Ascending aorta (tissue), 2 donors: ENCODE data around the gene TMEM61. TPM values are rescaled to one million over a fixed set of nuclear protein-coding genes. Genes with fewer than 3 reads are reported as not detected.
"Not testable (repeated sequence)": the region's sequence is repeated elsewhere in the genome, so short reads cannot be mapped to it uniquely, and the experiment has no call there.

ENCODE experiments used
- DNase-seq, 2 donors: peaks; one replicate each; pipeline ENCODE4 v3.0.0-alpha.2; 2019; ENCODE audit warnings: low spot score in 2 of 2
- H3K27ac ChIP-seq, 2 donors: fragments of 200-600 bp; sonication (generic); one replicate each; pipeline ENCODE4 v1.5.1; 2016 to 2017; ENCODE audit warnings: mild to moderate bottlenecking in 1 of 2
- H3K27me3 ChIP-seq: fragments of 200-600 bp; sonication (generic); one replicate; pipeline ENCODE4 v1.5.1; 2017
- H3K36me3 ChIP-seq, 2 donors: fragments of 200-600 bp; sonication (generic); one replicate each; pipeline ENCODE4 v1.5.1; 2016
- H3K4me1 ChIP-seq, 2 donors: fragments of 200-600 bp; sonication (generic); one replicate each; pipeline ENCODE4 v1.5.1; 2016 to 2017; ENCODE audit warnings: mild to moderate bottlenecking in 1 of 2
- H3K4me3 ChIP-seq, 2 donors: fragments of 200-600 bp; sonication (generic); one replicate each; pipeline ENCODE4 v1.5.1; 2016 to 2017; ENCODE audit warnings: mild to moderate bottlenecking in 1 of 2
- H3K9me3 ChIP-seq, 2 donors: fragments of 200-600 bp; sonication (generic); one replicate each; pipeline ENCODE4 v1.5.1; 2016
- intact Hi-C: fragments of 100-400 bp; cut with DNase I; formaldehyde crosslinking; loops from one replicate; pipeline ENCODE4 v1.15.1; 2023
- total RNA-seq: library from RNA; depleted of rRNA; stranded (reverse); fragments of >200 nt; gene quantifications from one replicate; pipeline ENCODE4 v1.1.0, GENCODE V29; 2016
- TF ChIP-seq, protein P1 (sequence below), 3 experiments: fragments of 200-600 bp in 2 of 3; fragments of 450-650 bp in 1 of 3; sonication (generic) in 2 of 3; IDR thresholded peaks; one replicate each; pipeline ENCODE4 v1.5.1; 2016 to 2019; ENCODE audit warnings: antibody characterized with exemption in 3 of 3, mild to moderate bottlenecking in 1 of 3, moderate library complexity in 1 of 3

TMEM61 gene
- total RNA-seq, result not detected

DNA sequence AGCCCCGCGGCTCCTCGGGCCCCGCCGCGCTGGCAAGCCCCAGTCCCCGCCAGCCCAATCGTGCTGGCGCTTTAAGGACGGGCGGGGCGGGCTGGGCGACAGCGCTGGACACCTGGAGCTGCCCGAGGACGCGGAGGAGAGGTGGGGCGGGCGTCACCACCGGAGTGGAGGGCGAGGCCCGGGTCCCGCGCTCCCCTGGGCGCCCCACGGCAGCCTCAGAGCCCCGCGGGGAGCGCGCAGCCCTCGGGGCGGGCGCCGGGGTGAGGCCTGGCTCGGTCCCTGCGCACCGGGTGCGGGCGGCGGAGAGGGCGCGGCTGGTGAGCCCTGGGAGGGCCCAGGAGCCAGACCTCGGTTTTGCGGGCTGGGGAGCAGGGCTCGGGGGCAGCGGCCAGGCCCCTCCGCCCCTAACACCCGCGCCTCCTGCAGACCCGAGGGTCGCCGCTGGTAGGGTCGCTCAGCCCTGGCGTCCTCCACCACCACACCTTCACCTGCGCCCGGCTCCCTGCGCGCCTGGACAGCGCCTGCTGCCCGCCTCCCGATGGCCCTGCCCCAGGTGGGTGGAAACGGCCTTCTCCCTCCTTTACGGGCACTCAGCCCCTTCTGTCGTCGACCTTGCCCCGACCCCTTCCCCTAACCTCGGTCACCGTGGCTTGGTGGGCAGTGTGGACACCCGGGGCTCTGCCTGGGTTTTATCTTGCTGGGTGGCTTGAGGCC is at the start of gene TMEM61:
TSS of gene TMEM61 (plus strand) at position 101 of the 714 bp plus-strand sequence. CDS start at position 539, 438 bp downstream.
- TF ChIP-seq, protein P1, sequence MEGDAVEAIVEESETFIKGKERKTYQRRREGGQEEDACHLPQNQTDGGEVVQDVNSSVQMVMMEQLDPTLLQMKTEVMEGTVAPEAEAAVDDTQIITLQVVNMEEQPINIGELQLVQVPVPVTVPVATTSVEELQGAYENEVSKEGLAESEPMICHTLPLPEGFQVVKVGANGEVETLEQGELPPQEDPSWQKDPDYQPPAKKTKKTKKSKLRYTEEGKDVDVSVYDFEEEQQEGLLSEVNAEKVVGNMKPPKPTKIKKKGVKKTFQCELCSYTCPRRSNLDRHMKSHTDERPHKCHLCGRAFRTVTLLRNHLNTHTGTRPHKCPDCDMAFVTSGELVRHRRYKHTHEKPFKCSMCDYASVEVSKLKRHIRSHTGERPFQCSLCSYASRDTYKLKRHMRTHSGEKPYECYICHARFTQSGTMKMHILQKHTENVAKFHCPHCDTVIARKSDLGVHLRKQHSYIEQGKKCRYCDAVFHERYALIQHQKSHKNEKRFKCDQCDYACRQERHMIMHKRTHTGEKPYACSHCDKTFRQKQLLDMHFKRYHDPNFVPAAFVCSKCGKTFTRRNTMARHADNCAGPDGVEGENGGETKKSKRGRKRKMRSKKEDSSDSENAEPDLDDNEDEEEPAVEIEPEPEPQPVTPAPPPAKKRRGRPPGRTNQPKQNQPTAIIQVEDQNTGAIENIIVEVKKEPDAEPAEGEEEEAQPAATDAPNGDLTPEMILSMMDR (IDR thresholded peaks at IDR 0.05), result no peak
- Histone ChIP-seq H3K27me3 (no peaks in the 10 kb centered on the region), H3K27ac (no peak within 1 kb of the TSS), H3K4me1 (peaks cover 0 to 10% of the 10 kb centered on the region in 2 donors), H3K36me3 (no peaks in the 10 kb centered on the region), H3K4me3 (peak within 1 kb of the TSS; percentile 53 to 65), H3K9me3 (no peaks in the 10 kb centered on the region)
- peak in 1 of 2 donors; percentile 61 for DNase-seq
- intact Hi-C loops, result no loop called here

DNA sequence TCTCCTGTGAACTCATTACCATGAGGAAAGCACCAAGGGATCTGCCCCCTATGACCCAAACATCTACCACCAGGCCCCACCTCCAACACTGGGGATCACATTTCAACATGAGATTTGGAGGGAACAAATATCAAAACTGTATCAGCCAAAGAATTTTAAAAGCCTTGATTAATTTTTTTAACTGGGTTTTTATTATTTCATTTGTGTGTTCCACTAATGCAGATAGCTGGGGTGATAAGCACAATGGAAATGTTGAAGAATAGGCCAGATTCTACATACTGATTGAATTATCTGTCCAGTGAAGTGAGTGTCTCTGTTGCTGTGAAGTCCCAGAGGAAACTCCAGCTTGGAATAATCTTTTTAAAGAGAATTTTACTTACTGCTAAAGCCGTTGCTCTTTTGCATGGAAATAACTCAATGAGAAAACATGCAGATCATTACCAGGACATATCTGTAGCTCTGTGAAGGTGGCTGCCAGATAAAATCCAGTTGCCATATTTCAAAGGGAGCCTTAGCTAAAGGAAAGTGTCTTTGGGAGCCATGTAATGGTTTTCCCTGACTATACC is 49.1 kb upstream of the TMEM61 start:
- no peak overlapping the region for H3K4me3 ChIP-seq
- no peak overlapping the region for H3K27ac ChIP-seq
- intact Hi-C loops, result no loop called here
- DNase-seq, result no peak
- no peaks in the 10 kb centered on the region for H3K4me1 ChIP-seq
- no peaks in the 10 kb centered on the region for H3K36me3 ChIP-seq
- no peaks in the 10 kb centered on the region for H3K9me3 ChIP-seq
- no peaks in the 10 kb centered on the region for H3K27me3 ChIP-seq
- TF ChIP-seq, protein P1 (IDR thresholded peaks at IDR 0.05), result no peak

DNA sequence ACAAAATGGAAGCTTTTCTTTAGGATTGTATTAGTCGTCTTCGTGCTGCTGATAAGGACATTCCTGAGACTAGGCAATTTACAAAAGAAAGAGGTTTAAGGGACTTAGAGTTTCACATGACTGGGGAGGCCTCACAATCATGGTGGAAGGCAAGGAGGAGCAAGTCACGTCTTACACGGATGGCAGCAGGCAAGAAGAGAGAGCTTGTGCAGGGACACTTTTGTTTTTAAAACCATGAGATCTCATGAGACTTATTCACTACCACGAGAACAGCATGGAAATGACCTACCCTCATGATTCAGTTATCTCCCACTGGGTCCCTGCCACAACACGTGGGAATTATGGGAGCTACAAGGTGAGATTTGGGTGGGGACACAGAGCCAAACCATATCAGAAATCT is 46.3 kb upstream of the TMEM61 start:
- H3K4me3 ChIP-seq, H3K27me3 ChIP-seq, H3K27ac ChIP-seq, H3K4me1 ChIP-seq, H3K36me3 ChIP-seq, intact Hi-C loops, H3K9me3 ChIP-seq, DNase-seq: not testable (repeated sequence)

DNA sequence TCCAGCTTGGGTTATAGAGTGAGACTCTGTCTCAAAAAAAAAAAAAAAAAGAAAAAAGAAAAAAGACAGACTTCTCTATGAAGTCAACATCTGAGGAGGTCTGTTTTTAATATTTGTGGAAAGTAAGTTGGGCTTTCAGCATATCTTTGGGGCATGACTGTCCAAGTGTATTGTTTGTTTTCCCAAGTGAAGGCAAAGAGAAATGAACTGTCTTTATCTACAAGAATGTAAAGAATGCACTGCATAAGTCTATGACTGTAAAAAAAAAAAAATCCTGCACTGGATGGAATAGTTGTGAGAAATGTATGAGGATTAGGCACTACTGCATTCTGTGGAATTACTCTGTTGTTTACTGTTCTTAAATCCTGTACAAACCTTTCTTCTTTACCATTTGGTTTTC is 45.6 kb upstream of the TMEM61 start:
- H3K4me3 ChIP-seq, result no peak overlapping the region
- H3K9me3 ChIP-seq, result no peaks in the 10 kb centered on the region
- H3K27me3 ChIP-seq, result no peaks in the 10 kb centered on the region
- intact Hi-C loops, result no loop called here
- TF ChIP-seq, protein P1 (IDR thresholded peaks at IDR 0.05), result no peak
- no peaks in the 10 kb centered on the region for H3K36me3 ChIP-seq
- no peak overlapping the region for H3K27ac ChIP-seq
- no peak for DNase-seq
- H3K4me1 ChIP-seq, result no peaks in the 10 kb centered on the region

- intact Hi-C loops, result no loop called here
- Histone ChIP-seq H3K27ac (no peak overlapping the region), H3K9me3 (no peaks in the 10 kb centered on the region), H3K4me3 (no peak overlapping the region), H3K27me3 (no peaks in the 10 kb centered on the region), H3K4me1 (no peaks in the 10 kb centered on the region), H3K36me3 (no peaks in the 10 kb centered on the region)
- TF ChIP-seq, protein P1 (IDR thresholded peaks at IDR 0.05), result no peak
- DNase-seq, result no peak
Observed at GRCh38 chr1:54936791-54937190, 43.6 kb upstream of the TMEM61 start.

DNA sequence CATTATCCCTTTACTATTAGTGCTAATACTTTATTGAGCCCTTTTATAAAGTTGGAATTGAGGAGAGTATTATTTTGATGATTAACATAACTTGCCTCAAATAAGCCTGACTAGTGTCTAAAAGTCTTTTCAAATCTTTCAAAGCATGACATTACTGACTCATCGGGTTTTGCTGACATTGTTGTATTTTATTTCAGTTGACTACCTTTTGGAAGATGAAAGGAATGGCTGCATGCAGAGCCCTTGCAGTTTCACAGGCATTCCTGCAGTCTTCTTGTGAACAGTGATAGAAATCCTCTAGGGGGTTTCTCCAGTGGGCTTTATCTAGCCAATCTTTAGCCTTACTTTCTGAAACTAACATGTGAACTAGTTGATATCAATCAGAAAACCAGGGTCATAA is 43.0 kb upstream of the TMEM61 start:
- TF ChIP-seq, protein P1 (IDR thresholded peaks at IDR 0.05), result no peak
- no peaks in the 10 kb centered on the region for H3K4me1 ChIP-seq
- no peak overlapping the region for H3K27ac ChIP-seq
- intact Hi-C loops, result no loop called here
- H3K27me3 ChIP-seq, result no peaks in the 10 kb centered on the region
- no peaks in the 10 kb centered on the region for H3K36me3 ChIP-seq
- H3K4me3 ChIP-seq, result no peak overlapping the region
- H3K9me3 ChIP-seq, result no peaks in the 10 kb centered on the region
- no peak for DNase-seq

- H3K27me3 ChIP-seq, H3K36me3 ChIP-seq, intact Hi-C loops, H3K4me3 ChIP-seq, H3K4me1 ChIP-seq, H3K27ac ChIP-seq, H3K9me3 ChIP-seq, DNase-seq: not testable (repeated sequence)
Observed at GRCh38 chr1:54938955-54939354, 41.5 kb upstream of the TMEM61 start.
